ENCODE data around the gene MED16.
A peak's percentile ranks its signal among the peaks of the same experiment; 100 is the strongest.
"Not testable (repeated sequence)": the region's sequence is repeated elsewhere in the genome, so short reads cannot be mapped to it uniquely, and the experiment has no call there.

Gene MED16

GRCh38 chr19:896434-896833, 3.4 kb upstream of the MED16 start:
- Histone ChIP-seq H3K4me3 (ENCODE audit: extremely low read depth, insufficient read depth, low read length, poor library complexity, severe bottlenecking) (no peak overlapping the region), H3K4me1 (ENCODE audit: control insufficient read depth, insufficient read depth, low read length, poor library complexity, severe bottlenecking) (peaks cover 4% of the 10 kb centered on the region), H3K36me3 (ENCODE audit: control insufficient read depth, insufficient read depth, low read length) (peaks cover 40% of the 10 kb centered on the region), H3K27ac (ENCODE audit: low read depth, low read length, severe bottlenecking) (no peak overlapping the region), H3K9me3 (ENCODE audit: control insufficient read depth, low read length) (no peaks in the 10 kb centered on the region)
- WGBS, 2 experiments (ENCODE audit: insufficient coverage in 2 of 2), result 90 to 97% methylated on average over 5 to 8 of the region's 10 CpGs

- no peaks in the 10 kb centered on the region for H3K9me3 ChIP-seq (ENCODE audit: control insufficient read depth, low read length)
- 10 to 18% methylated on average over 8 to 16 of the region's 27 CpGs for WGBS, 2 experiments (ENCODE audit: insufficient coverage in 2 of 2)
- H3K4me3 ChIP-seq (ENCODE audit: extremely low read depth, insufficient read depth, low read length, poor library complexity, severe bottlenecking), result peak overlapping the region; percentile 77
- no peak overlapping the region for H3K27ac ChIP-seq (ENCODE audit: low read depth, low read length, severe bottlenecking)
- H3K4me1 ChIP-seq (ENCODE audit: control insufficient read depth, insufficient read depth, low read length, poor library complexity, severe bottlenecking), result peaks cover 4% of the 10 kb centered on the region
- peaks cover 39% of the 10 kb centered on the region for H3K36me3 ChIP-seq (ENCODE audit: control insufficient read depth, insufficient read depth, low read length)
These were observed 619 bp downstream of the MED16 start for GRCh38 chr19:892243-892893.

- not testable (repeated sequence) for H3K4me1 ChIP-seq (ENCODE audit: control insufficient read depth, insufficient read depth, low read length, poor library complexity, severe bottlenecking); H3K27ac ChIP-seq (ENCODE audit: low read depth, low read length, severe bottlenecking); H3K9me3 ChIP-seq (ENCODE audit: control insufficient read depth, low read length)
- Histone ChIP-seq H3K4me3 (ENCODE audit: extremely low read depth, insufficient read depth, low read length, poor library complexity, severe bottlenecking) (peak overlapping the region; percentile 77), H3K36me3 (ENCODE audit: control insufficient read depth, insufficient read depth, low read length) (peaks cover 39% of the 10 kb centered on the region)
- 90 to 94% methylated on average over 22 to 40 of the region's 50 CpGs for WGBS, 2 experiments (ENCODE audit: insufficient coverage in 2 of 2)
These were observed 1.4 kb downstream of the MED16 start for GRCh38 chr19:891421-892200.

- Histone ChIP-seq H3K4me1 (ENCODE audit: control insufficient read depth, insufficient read depth, low read length, poor library complexity, severe bottlenecking) (peaks cover 4% of the 10 kb centered on the region), H3K27ac (ENCODE audit: low read depth, low read length, severe bottlenecking) (no peak overlapping the region), H3K9me3 (ENCODE audit: control insufficient read depth, low read length) (no peaks in the 10 kb centered on the region), H3K36me3 (ENCODE audit: control insufficient read depth, insufficient read depth, low read length) (peaks cover 44% of the 10 kb centered on the region), H3K4me3 (ENCODE audit: extremely low read depth, insufficient read depth, low read length, poor library complexity, severe bottlenecking) (no peak overlapping the region)
- 94 to 98% methylated on average over 16 to 18 of the region's 18 CpGs for WGBS, 2 experiments (ENCODE audit: insufficient coverage in 2 of 2)
These were observed 2.2 kb downstream of the MED16 start for GRCh38 chr19:890831-891230.

GRCh38 chr19:889662-890295, 3.2 kb downstream of the MED16 start:
- H3K27ac ChIP-seq (ENCODE audit: low read depth, low read length, severe bottlenecking), result no peak overlapping the region
- H3K9me3 ChIP-seq (ENCODE audit: control insufficient read depth, low read length), result no peaks in the 10 kb centered on the region
- H3K4me1 ChIP-seq (ENCODE audit: control insufficient read depth, insufficient read depth, low read length, poor library complexity, severe bottlenecking), result peaks cover 4% of the 10 kb centered on the region
- H3K36me3 ChIP-seq (ENCODE audit: control insufficient read depth, insufficient read depth, low read length), result peaks cover 55% of the 10 kb centered on the region
- H3K4me3 ChIP-seq (ENCODE audit: extremely low read depth, insufficient read depth, low read length, poor library complexity, severe bottlenecking), result no peak overlapping the region
- WGBS, 2 experiments (ENCODE audit: insufficient coverage in 2 of 2), result 96 to 97% methylated on average over 24 to 26 of the region's 26 CpGs

- 95 to 97% methylated on average over 25 to 27 of the region's 30 CpGs for WGBS, 2 experiments (ENCODE audit: insufficient coverage in 2 of 2)
- Histone ChIP-seq H3K36me3 (ENCODE audit: control insufficient read depth, insufficient read depth, low read length) (peaks cover 65% of the 10 kb centered on the region), H3K4me3 (ENCODE audit: extremely low read depth, insufficient read depth, low read length, poor library complexity, severe bottlenecking) (no peak overlapping the region), H3K9me3 (ENCODE audit: control insufficient read depth, low read length) (no peaks in the 10 kb centered on the region), H3K27ac (ENCODE audit: low read depth, low read length, severe bottlenecking) (no peak overlapping the region), H3K4me1 (ENCODE audit: control insufficient read depth, insufficient read depth, low read length, poor library complexity, severe bottlenecking) (peaks cover 4% of the 10 kb centered on the region)
These were observed 4.2 kb downstream of the MED16 start for GRCh38 chr19:888581-889385.

GRCh38 chr19:887599-887998, 5.4 kb downstream of the MED16 start:
- 91 to 94% methylated on average over 10 of the region's 10 CpGs for WGBS, 2 experiments (ENCODE audit: insufficient coverage in 2 of 2)
- H3K4me3 ChIP-seq (ENCODE audit: extremely low read depth, insufficient read depth, low read length, poor library complexity, severe bottlenecking), result no peak overlapping the region
- peaks cover 4% of the 10 kb centered on the region for H3K4me1 ChIP-seq (ENCODE audit: control insufficient read depth, insufficient read depth, low read length, poor library complexity, severe bottlenecking)
- peaks cover 76% of the 10 kb centered on the region for H3K36me3 ChIP-seq (ENCODE audit: control insufficient read depth, insufficient read depth, low read length)
- no peaks in the 10 kb centered on the region for H3K9me3 ChIP-seq (ENCODE audit: control insufficient read depth, low read length)
- peak overlapping the region; percentile 16 for H3K27ac ChIP-seq (ENCODE audit: low read depth, low read length, severe bottlenecking)

GRCh38 chr19:887072-887471, 5.9 kb downstream of the MED16 start:
- peak overlapping the region; percentile 16 for H3K27ac ChIP-seq (ENCODE audit: low read depth, low read length, severe bottlenecking)
- no peak overlapping the region for H3K4me3 ChIP-seq (ENCODE audit: extremely low read depth, insufficient read depth, low read length, poor library complexity, severe bottlenecking)
- peaks cover 4% of the 10 kb centered on the region for H3K4me1 ChIP-seq (ENCODE audit: control insufficient read depth, insufficient read depth, low read length, poor library complexity, severe bottlenecking)
- no peaks in the 10 kb centered on the region for H3K9me3 ChIP-seq (ENCODE audit: control insufficient read depth, low read length)
- 91 to 96% methylated on average over 11 to 14 of the region's 16 CpGs for WGBS, 2 experiments (ENCODE audit: insufficient coverage in 2 of 2)
- peaks cover 82% of the 10 kb centered on the region for H3K36me3 ChIP-seq (ENCODE audit: control insufficient read depth, insufficient read depth, low read length)

- Histone ChIP-seq H3K27ac (ENCODE audit: low read depth, low read length, severe bottlenecking) (no peak overlapping the region), H3K36me3 (ENCODE audit: control insufficient read depth, insufficient read depth, low read length) (peaks cover 93% of the 10 kb centered on the region), H3K4me3 (ENCODE audit: extremely low read depth, insufficient read depth, low read length, poor library complexity, severe bottlenecking) (no peak overlapping the region), H3K9me3 (ENCODE audit: control insufficient read depth, low read length) (no peaks in the 10 kb centered on the region), H3K4me1 (ENCODE audit: control insufficient read depth, insufficient read depth, low read length, poor library complexity, severe bottlenecking) (no peaks in the 10 kb centered on the region)
- WGBS, 2 experiments (ENCODE audit: insufficient coverage in 2 of 2), result 97 to 98% methylated on average over 52 to 62 of the region's 64 CpGs
These were observed 7.3 kb downstream of the MED16 start for GRCh38 chr19:885536-886224.

All from mesodermal cell (in vitro differentiated cells).